Hepatic stellate cell (primary cell): ENCODE data around the gene ASPHD1.
"Not testable (repeated sequence)": the region's sequence is repeated elsewhere in the genome, so short reads cannot be mapped to it uniquely, and the experiment has no call there.

Experiments
- DNase-seq: peaks from one replicate; pipeline ENCODE4 v3.0.0; 2011; ENCODE audit warnings: low spot score

The ASPHD1 gene

GRCh38 chr16:29900102-29900887, at the start of gene ASPHD1:
ASPHD1 (plus strand) TSS chr16:29900488; CDS start chr16:29900972, 484 bp downstream.
- DNase-seq, result peak; percentile 89

GRCh38 chr16:29850998-29851397, 49.3 kb upstream of the ASPHD1 start:
- DNase-seq, result no peak

- DNase-seq, result peak; percentile 26
These were observed 47.6 kb upstream of the ASPHD1 start for GRCh38 chr16:29852654-29853053.

GRCh38 chr16:29854520-29855100, 45.7 kb upstream of the ASPHD1 start:
- DNase-seq, result no peak

- no peak for DNase-seq
These were observed 43.0 kb upstream of the ASPHD1 start for GRCh38 chr16:29857133-29857760.

GRCh38 chr16:29858149-29858849, 42.0 kb upstream of the ASPHD1 start:
- no peak for DNase-seq

- no peak for DNase-seq
These were observed 41.3 kb upstream of the ASPHD1 start for GRCh38 chr16:29858974-29859373.

- DNase-seq, result no peak
These were observed 40.1 kb upstream of the ASPHD1 start for GRCh38 chr16:29860218-29860617.

GRCh38 chr16:29862383-29862883, 37.9 kb upstream of the ASPHD1 start:
- peak; percentile 34 for DNase-seq

GRCh38 chr16:29862884-29863668, 37.2 kb upstream of the ASPHD1 start, which contains the start of gene CDIPT:
CDIPT (minus strand) TSS chr16:29863226; CDS start chr16:29862857, 369 bp downstream.
- DNase-seq, result peak; percentile 91

GRCh38 chr16:29863669-29863984, 36.7 kb upstream of the ASPHD1 start:
- no peak for DNase-seq

GRCh38 chr16:29864205-29864604, 36.1 kb upstream of the ASPHD1 start:
- no peak for DNase-seq

GRCh38 chr16:29868396-29869009, 31.8 kb upstream of the ASPHD1 start:
- DNase-seq, result no peak

GRCh38 chr16:29869067-29869466, 31.2 kb upstream of the ASPHD1 start:
- DNase-seq, result not testable (repeated sequence)

GRCh38 chr16:29871822-29872546, 28.3 kb upstream of the ASPHD1 start:
- no peak for DNase-seq

- DNase-seq, result no peak
These were observed 27.0 kb upstream of the ASPHD1 start for GRCh38 chr16:29873319-29873718.

GRCh38 chr16:29875206-29875605, 25.1 kb upstream of the ASPHD1 start:
- no peak for DNase-seq

GRCh38 chr16:29876217-29876593, 24.1 kb upstream of the ASPHD1 start:
- no peak for DNase-seq

- no peak for DNase-seq
These were observed 23.6 kb upstream of the ASPHD1 start for GRCh38 chr16:29876594-29877249.
